ENCODE results near the gene SELENOH. TPM values are rescaled to one million over a fixed set of nuclear protein-coding genes. Genes with fewer than 3 reads are reported as not detected.

The SELENOH gene
- total and polyA plus RNA-seq, 2 of the 8 experiments (the other 6 are each of a cell fraction or from before 2014, with no cell fraction given): 243 to 264 TPM

- TF ChIP-seq RBBP5 (IDR thresholded peaks at IDR 0.05; ENCODE audit: borderline replicate concordance, low read depth, low read length) (no peak), SP2 (IDR thresholded peaks at IDR 0.05; ENCODE audit: low read length) (no peak), HDAC2 (IDR thresholded peaks at IDR 0.05; ENCODE audit: borderline replicate concordance in 1 of 2, low read depth in 2 of 2, low read length in 2 of 2) (no peak), KDM1A (IDR thresholded peaks at IDR 0.05; ENCODE audit: borderline replicate concordance, low read length) (no peak), POU5F1 (IDR thresholded peaks at IDR 0.05; ENCODE audit: low read depth, low read length) (no peak), TCF12 (IDR thresholded peaks at IDR 0.05; ENCODE audit: low read depth, low read length) (no peak)
- TF ChIP-seq, protein P1, sequence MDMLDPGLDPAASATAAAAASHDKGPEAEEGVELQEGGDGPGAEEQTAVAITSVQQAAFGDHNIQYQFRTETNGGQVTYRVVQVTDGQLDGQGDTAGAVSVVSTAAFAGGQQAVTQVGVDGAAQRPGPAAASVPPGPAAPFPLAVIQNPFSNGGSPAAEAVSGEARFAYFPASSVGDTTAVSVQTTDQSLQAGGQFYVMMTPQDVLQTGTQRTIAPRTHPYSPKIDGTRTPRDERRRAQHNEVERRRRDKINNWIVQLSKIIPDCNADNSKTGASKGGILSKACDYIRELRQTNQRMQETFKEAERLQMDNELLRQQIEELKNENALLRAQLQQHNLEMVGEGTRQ (IDR thresholded peaks at IDR 0.05; ENCODE audit: low read length): no peak
- TF ChIP-seq, protein P2, sequence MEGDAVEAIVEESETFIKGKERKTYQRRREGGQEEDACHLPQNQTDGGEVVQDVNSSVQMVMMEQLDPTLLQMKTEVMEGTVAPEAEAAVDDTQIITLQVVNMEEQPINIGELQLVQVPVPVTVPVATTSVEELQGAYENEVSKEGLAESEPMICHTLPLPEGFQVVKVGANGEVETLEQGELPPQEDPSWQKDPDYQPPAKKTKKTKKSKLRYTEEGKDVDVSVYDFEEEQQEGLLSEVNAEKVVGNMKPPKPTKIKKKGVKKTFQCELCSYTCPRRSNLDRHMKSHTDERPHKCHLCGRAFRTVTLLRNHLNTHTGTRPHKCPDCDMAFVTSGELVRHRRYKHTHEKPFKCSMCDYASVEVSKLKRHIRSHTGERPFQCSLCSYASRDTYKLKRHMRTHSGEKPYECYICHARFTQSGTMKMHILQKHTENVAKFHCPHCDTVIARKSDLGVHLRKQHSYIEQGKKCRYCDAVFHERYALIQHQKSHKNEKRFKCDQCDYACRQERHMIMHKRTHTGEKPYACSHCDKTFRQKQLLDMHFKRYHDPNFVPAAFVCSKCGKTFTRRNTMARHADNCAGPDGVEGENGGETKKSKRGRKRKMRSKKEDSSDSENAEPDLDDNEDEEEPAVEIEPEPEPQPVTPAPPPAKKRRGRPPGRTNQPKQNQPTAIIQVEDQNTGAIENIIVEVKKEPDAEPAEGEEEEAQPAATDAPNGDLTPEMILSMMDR (IDR thresholded peaks at IDR 0.05; ENCODE audit: control extremely low read depth in 1 of 3, insufficient read depth in 1 of 3, low read depth in 1 of 3, low read length in 3 of 3): no peak
These were observed 8.6 kb upstream of the SELENOH start (continued) for GRCh38 chr11:57732661-57733060.
